Lower leg skin (tissue), 3 donors: Measurements from ENCODE around the gene ABI3.

Experiments
- CTCF ChIP-seq, 3 donors: fragments of 450-650 bp; IDR thresholded peaks; one replicate each; pipeline ENCODE4 v1.5.1; 2016; ENCODE audit warnings: antibody characterized with exemption in 3 of 3, mild to moderate bottlenecking in 3 of 3, moderate library complexity in 2 of 3
- POLR2A ChIP-seq, 2 donors: fragments of 450-650 bp; IDR thresholded peaks; one replicate each; pipeline ENCODE4 v1.6.1; 2016 to 2017; ENCODE audit warnings: antibody characterized with exemption in 2 of 2, mild to moderate bottlenecking in 1 of 2, moderate library complexity in 1 of 2

DNA sequence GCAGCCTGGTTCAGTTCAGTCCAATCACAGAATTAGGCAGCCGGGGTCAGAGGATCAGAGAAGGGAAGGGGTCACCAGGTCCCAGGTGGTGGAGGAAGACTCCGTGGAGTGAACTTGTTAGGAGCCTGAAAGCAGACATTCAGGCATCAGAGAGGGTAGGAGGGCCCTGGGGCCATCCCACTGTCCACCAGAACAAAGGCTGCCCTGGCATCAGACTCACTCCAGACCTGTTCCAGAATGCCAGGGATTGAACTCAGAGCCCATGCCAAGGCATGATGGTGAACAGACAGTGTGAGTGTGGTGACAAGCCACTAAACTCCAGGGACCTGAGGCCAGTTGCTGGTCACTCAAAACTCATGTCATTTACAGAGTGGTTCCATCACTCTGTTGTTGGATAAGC, 40.3 kb upstream of the ABI3 start:
- TF ChIP-seq CTCF (IDR thresholded peaks at IDR 0.05) (no peak), POLR2A (IDR thresholded peaks at IDR 0.05) (no peak)
